ENCODE measurements around the gene PHLDB3. TPM values are rescaled to one million over a fixed set of nuclear protein-coding genes. Genes with fewer than 3 reads are reported as not detected.
A peak's percentile ranks its signal among the peaks of the same experiment; 100 is the strongest.

PHLDB3 gene
- total RNA-seq, 2 experiments from 2014 or later = 12.9 to 14.9 TPM

- CTCF ChIA-PET = interaction anchor here (0.7 kb wide), 1 partner anchor 98 kb away, joined by 3 read pairs; no protein-coding TSS in a partner anchor
- Mint-ChIP-seq H3K4me1 (ENCODE audit: low read depth) (peaks cover 31% of the 10 kb centered on the region), H3K4me3 (no peak overlapping the region), H3K9me3 (no peaks in the 10 kb centered on the region), H3K36me3 (ENCODE audit: low read depth) (peaks cover 13% of the 10 kb centered on the region), H3K27ac (no peak overlapping the region), H3K27me3 (ENCODE audit: low read depth) (no peaks in the 10 kb centered on the region)
- DNase-seq = no peak
- intact Hi-C loops (cut with micrococcal nuclease) = no loop called here
These were observed 27.9 kb downstream of the PHLDB3 start for GRCh38 chr19:43476606-43477005.

GRCh38 chr19:43474986-43475705 is 29.4 kb downstream of the PHLDB3 start:
- peak; percentile 97 for DNase-seq
- intact Hi-C loops (cut with micrococcal nuclease) = loop anchor here (1.0 kb wide), 3 partner anchors 12 to 29 kb away; partner anchors contain the start of gene PHLDB3
- CTCF ChIA-PET = interaction anchor here (2.5 kb wide), 1 partner anchor 44 kb away, joined by 9 read pairs; no protein-coding TSS in a partner anchor
- H3K27ac Mint-ChIP-seq = peak overlapping the region; percentile 86
- no peaks in the 10 kb centered on the region for H3K27me3 Mint-ChIP-seq (ENCODE audit: low read depth)
- H3K36me3 Mint-ChIP-seq (ENCODE audit: low read depth) = peaks cover 13% of the 10 kb centered on the region
- peak overlapping the region; percentile 75 for H3K4me3 Mint-ChIP-seq
- no peaks in the 10 kb centered on the region for H3K9me3 Mint-ChIP-seq
- H3K4me1 Mint-ChIP-seq (ENCODE audit: low read depth) = peaks cover 46% of the 10 kb centered on the region

- intact Hi-C loops (cut with micrococcal nuclease) = no loop called here
- Mint-ChIP-seq H3K4me3 (no peak overlapping the region), H3K27ac (no peak overlapping the region)
These were observed 30.1 kb downstream of the PHLDB3 start for GRCh38 chr19:43474487-43474886.

GRCh38 chr19:43471091-43471490 is 33.5 kb downstream of the PHLDB3 start:
- intact Hi-C loops (cut with micrococcal nuclease) = no loop called here
- H3K9me3 Mint-ChIP-seq = no peaks in the 10 kb centered on the region
- H3K27me3 Mint-ChIP-seq (ENCODE audit: low read depth) = no peaks in the 10 kb centered on the region
- no peak overlapping the region for H3K4me3 Mint-ChIP-seq
- peaks cover 4% of the 10 kb centered on the region for H3K36me3 Mint-ChIP-seq (ENCODE audit: low read depth)
- no peak for DNase-seq
- CTCF ChIA-PET = interaction anchor here (3.2 kb wide), 1 partner anchor 24 kb away, joined by 12 read pairs; no protein-coding TSS in a partner anchor
- H3K27ac Mint-ChIP-seq = peak overlapping the region; percentile 59
- H3K4me1 Mint-ChIP-seq (ENCODE audit: low read depth) = peaks cover 74% of the 10 kb centered on the region

More at GRCh38 chr19:43474487-43474886, 30.1 kb downstream of the PHLDB3 start:
- Mint-ChIP-seq H3K9me3 (no peaks in the 10 kb centered on the region), H3K27me3 (ENCODE audit: low read depth) (no peaks in the 10 kb centered on the region), H3K36me3 (ENCODE audit: low read depth) (peaks cover 13% of the 10 kb centered on the region), H3K4me1 (ENCODE audit: low read depth) (peaks cover 51% of the 10 kb centered on the region)
- no peak for DNase-seq
- CTCF ChIA-PET = interaction anchor here (0.6 to 2.5 kb wide), 3 partner anchors 28 to 959 kb away, joined by 4 to 9 read pairs (median 6); no protein-coding TSS in a partner anchor

GRCh38 chr19:43470288-43470687 is 34.3 kb downstream of the PHLDB3 start:
- H3K4me3 Mint-ChIP-seq = peak overlapping the region; percentile 17
- peak; percentile 80 for DNase-seq
- H3K27me3 Mint-ChIP-seq (ENCODE audit: low read depth) = no peaks in the 10 kb centered on the region
- H3K36me3 Mint-ChIP-seq (ENCODE audit: low read depth) = peaks cover under 1% of the 10 kb centered on the region
- CTCF ChIA-PET = interaction anchor here (0.9 to 3.2 kb wide), 3 partner anchors 23 to 49 kb away, joined by 3 to 12 read pairs (median 4); no protein-coding TSS in a partner anchor
- H3K27ac Mint-ChIP-seq = peak overlapping the region; percentile 59
- peaks cover 67% of the 10 kb centered on the region for H3K4me1 Mint-ChIP-seq (ENCODE audit: low read depth)
- intact Hi-C loops (cut with micrococcal nuclease) = no loop called here
- no peaks in the 10 kb centered on the region for H3K9me3 Mint-ChIP-seq

- Mint-ChIP-seq H3K4me3 (no peak overlapping the region), H3K4me1 (ENCODE audit: low read depth) (peaks cover 65% of the 10 kb centered on the region), H3K9me3 (no peaks in the 10 kb centered on the region), H3K27me3 (ENCODE audit: low read depth) (no peaks in the 10 kb centered on the region), H3K27ac (peak overlapping the region; percentile 75), H3K36me3 (ENCODE audit: low read depth) (no peaks in the 10 kb centered on the region)
- CTCF ChIA-PET = interaction anchor here (0.6 to 3.2 kb wide), 3 partner anchors 12 to 51 kb away, joined by 3 to 12 read pairs (median 4); no protein-coding TSS in a partner anchor
- intact Hi-C loops (cut with micrococcal nuclease) = loop anchor here (10.0 kb wide), 1 partner anchor 316 kb away; the partner anchor contains the start of gene KCNN4
- DNase-seq = peak; percentile 20
These were observed 35.4 kb downstream of the PHLDB3 start for GRCh38 chr19:43469160-43469480.

GRCh38 chr19:43468354-43469159 is 36.0 kb downstream of the PHLDB3 start:
- intact Hi-C loops (cut with micrococcal nuclease) = loop anchor here (10.0 kb wide), 1 partner anchor 316 kb away; the partner anchor contains the start of gene KCNN4
- Mint-ChIP-seq H3K36me3 (ENCODE audit: low read depth) (no peaks in the 10 kb centered on the region), H3K9me3 (no peaks in the 10 kb centered on the region), H3K27ac (peak overlapping the region; percentile 75), H3K4me1 (ENCODE audit: low read depth) (peaks cover 64% of the 10 kb centered on the region), H3K27me3 (ENCODE audit: low read depth) (no peaks in the 10 kb centered on the region), H3K4me3 (no peak overlapping the region)
- DNase-seq = no peak
- CTCF ChIA-PET = interaction anchor here (0.6 to 3.2 kb wide), 4 partner anchors 12 to 51 kb away, joined by 3 to 12 read pairs (median 4); no protein-coding TSS in a partner anchor

GRCh38 chr19:43467730-43468129 is 36.8 kb downstream of the PHLDB3 start:
- Mint-ChIP-seq H3K27me3 (ENCODE audit: low read depth) (no peaks in the 10 kb centered on the region), H3K4me1 (ENCODE audit: low read depth) (peaks cover 61% of the 10 kb centered on the region), H3K4me3 (no peak overlapping the region), H3K27ac (no peak overlapping the region), H3K9me3 (no peaks in the 10 kb centered on the region), H3K36me3 (ENCODE audit: low read depth) (no peaks in the 10 kb centered on the region)
- CTCF ChIA-PET = interaction anchor here (1.0 to 3.2 kb wide), 2 partner anchors 21 to 36 kb away, joined by 4 to 12 read pairs; no protein-coding TSS in a partner anchor
- intact Hi-C loops (cut with micrococcal nuclease) = loop anchor here (10.0 kb wide), 1 partner anchor 317 kb away; the partner anchor contains the start of gene KCNN4
- DNase-seq = no peak

- Mint-ChIP-seq H3K4me1 (ENCODE audit: low read depth) (peaks cover 61% of the 10 kb centered on the region), H3K36me3 (ENCODE audit: low read depth) (no peaks in the 10 kb centered on the region), H3K27ac (no peak overlapping the region), H3K4me3 (no peak overlapping the region), H3K27me3 (ENCODE audit: low read depth) (no peaks in the 10 kb centered on the region), H3K9me3 (no peaks in the 10 kb centered on the region)
- CTCF ChIA-PET = interaction anchor here (1.2 kb wide), 1 partner anchor 20 kb away, joined by 4 read pairs; no protein-coding TSS in a partner anchor
- intact Hi-C loops (cut with micrococcal nuclease) = loop anchor here (10.0 kb wide), 1 partner anchor 318 kb away; the partner anchor contains the start of gene KCNN4
- no peak for DNase-seq
These were observed 37.3 kb downstream of the PHLDB3 start for GRCh38 chr19:43467276-43467675.

- Mint-ChIP-seq H3K4me1 (ENCODE audit: low read depth) (peaks cover 63% of the 10 kb centered on the region), H3K27me3 (ENCODE audit: low read depth) (no peaks in the 10 kb centered on the region), H3K9me3 (no peaks in the 10 kb centered on the region), H3K27ac (no peak overlapping the region), H3K4me3 (no peak overlapping the region), H3K36me3 (ENCODE audit: low read depth) (no peaks in the 10 kb centered on the region)
- CTCF ChIA-PET = interaction anchor here (1.2 kb wide), 1 partner anchor 20 kb away, joined by 4 read pairs; no protein-coding TSS in a partner anchor
- intact Hi-C loops (cut with micrococcal nuclease) = loop anchor here (10.0 kb wide), 1 partner anchor 318 kb away; the partner anchor contains the start of gene KCNN4
- no peak for DNase-seq
These were observed 37.8 kb downstream of the PHLDB3 start for GRCh38 chr19:43466793-43467192.

GRCh38 chr19:43465468-43466120 is 39.0 kb downstream of the PHLDB3 start, which contains the start of gene LYPD3:
Gene LYPD3 (minus strand): TSS chr19:43465608. CDS start chr19:43465571, 37 bp downstream.
- intact Hi-C loops (cut with micrococcal nuclease) = loop anchor here (10.0 kb wide), 1 partner anchor 319 kb away; the partner anchor contains the start of gene KCNN4
- peak within 1 kb of the TSS; percentile 21 for H3K27ac Mint-ChIP-seq
- peaks cover 56% of the 10 kb centered on the region for H3K4me1 Mint-ChIP-seq (ENCODE audit: low read depth)
- peak within 1 kb of the TSS; percentile 94 for H3K4me3 Mint-ChIP-seq
- no peaks in the 10 kb centered on the region for H3K27me3 Mint-ChIP-seq (ENCODE audit: low read depth)
- H3K9me3 Mint-ChIP-seq = no peaks in the 10 kb centered on the region
- no peak for DNase-seq
- CTCF ChIA-PET = interaction anchor here (0.6 to 3.8 kb wide), 4 partner anchors 18 to 55 kb away, joined by 3 to 37 read pairs (median 11); no protein-coding TSS in a partner anchor
- H3K36me3 Mint-ChIP-seq (ENCODE audit: low read depth) = no peaks in the 10 kb centered on the region

Data from activated naive CD4-positive, alpha-beta T cell treated with anti-CD3 and anti-CD28 coated beads for 36 hours (primary cell).